LNCAP (cell line): ENCODE results near the gene NLGN3.
A peak's percentile ranks its signal among the peaks of the same experiment; 100 is the strongest.

ENCODE experiments used
- TF ChIP-seq, protein P1 (sequence below): fragments of 450-650 bp; IDR thresholded peaks from 2 replicates; pipeline ENCODE4 v1.5.1; 2017; ENCODE audit warnings: mild to moderate bottlenecking

The NLGN3 gene

DNA sequence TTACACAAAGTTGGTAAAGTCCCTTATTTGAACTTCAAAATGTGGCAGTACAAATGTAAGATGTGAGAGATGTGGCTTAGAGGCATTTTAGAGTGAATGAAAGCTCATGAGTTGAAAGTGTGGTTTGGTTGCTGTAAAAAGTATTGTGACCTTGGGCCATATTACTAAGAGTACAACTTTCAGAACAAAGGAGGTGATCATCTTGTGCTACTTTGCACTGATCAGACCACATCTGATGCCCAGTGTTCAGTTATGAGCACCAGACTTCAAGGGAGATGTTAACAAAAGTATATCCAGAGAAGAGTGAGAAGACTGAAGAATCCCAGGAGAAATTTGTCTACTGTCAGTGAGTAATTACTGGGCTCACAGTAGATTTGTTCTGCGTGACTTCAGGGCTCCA is 30.2 kb downstream of the NLGN3 start:
- TF ChIP-seq, protein P1, sequence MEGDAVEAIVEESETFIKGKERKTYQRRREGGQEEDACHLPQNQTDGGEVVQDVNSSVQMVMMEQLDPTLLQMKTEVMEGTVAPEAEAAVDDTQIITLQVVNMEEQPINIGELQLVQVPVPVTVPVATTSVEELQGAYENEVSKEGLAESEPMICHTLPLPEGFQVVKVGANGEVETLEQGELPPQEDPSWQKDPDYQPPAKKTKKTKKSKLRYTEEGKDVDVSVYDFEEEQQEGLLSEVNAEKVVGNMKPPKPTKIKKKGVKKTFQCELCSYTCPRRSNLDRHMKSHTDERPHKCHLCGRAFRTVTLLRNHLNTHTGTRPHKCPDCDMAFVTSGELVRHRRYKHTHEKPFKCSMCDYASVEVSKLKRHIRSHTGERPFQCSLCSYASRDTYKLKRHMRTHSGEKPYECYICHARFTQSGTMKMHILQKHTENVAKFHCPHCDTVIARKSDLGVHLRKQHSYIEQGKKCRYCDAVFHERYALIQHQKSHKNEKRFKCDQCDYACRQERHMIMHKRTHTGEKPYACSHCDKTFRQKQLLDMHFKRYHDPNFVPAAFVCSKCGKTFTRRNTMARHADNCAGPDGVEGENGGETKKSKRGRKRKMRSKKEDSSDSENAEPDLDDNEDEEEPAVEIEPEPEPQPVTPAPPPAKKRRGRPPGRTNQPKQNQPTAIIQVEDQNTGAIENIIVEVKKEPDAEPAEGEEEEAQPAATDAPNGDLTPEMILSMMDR: no peak

GRCh38 chrX:71175531-71175930 is 30.9 kb downstream of the NLGN3 start:
- TF ChIP-seq, protein P1: no peak

- TF ChIP-seq, protein P1: no peak
Measured at GRCh38 chrX:71177327-71177726, 32.7 kb downstream of the NLGN3 start.

- TF ChIP-seq, protein P1: peak; percentile 48
Measured at GRCh38 chrX:71178908-71179307, 34.3 kb downstream of the NLGN3 start.

- TF ChIP-seq, protein P1: no peak
Measured at GRCh38 chrX:71181558-71181909, 36.9 kb downstream of the NLGN3 start.

DNA sequence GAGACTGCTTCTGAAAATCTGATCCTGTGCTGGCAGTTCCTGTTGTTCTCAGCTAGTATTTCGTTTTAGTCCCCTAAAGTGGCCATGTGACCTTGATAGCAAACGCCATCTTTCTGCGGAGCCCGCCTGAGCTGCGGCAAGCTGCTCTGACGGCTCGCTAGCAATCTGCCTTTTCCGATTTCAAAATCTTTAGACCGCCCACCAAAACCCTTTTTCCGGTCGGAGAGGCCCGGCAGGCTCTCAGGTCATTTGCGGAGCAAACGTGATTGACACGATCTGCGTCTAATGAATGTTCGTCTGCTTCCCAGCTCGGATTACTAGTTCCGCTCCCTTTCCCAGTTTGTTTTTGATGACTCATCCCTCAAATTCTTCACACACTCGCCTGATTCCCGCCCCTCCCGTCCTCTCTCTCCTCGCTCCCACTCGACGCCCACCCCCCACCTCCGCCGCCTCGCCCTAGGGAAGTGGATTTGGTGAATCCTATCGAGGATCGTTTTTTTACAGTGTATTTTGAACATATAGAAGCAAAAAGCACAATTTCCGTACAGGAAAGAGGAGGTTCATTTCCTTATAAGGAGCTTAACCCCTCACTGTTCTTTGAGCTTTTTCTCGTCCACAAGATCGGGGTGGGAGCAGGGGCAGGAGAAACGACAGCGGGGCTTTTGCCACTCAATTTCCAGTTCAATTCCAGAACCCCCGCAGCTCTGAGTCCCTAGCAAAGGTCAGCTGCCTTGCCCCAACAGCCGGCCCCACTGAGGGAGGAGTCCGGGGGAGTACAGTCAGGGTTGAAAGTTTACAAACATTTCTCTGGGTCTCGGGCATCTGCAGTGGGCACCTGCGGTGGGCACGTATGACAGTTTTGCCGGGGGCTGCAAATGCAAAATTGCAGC is 37.5 kb downstream of the NLGN3 start:
- TF ChIP-seq, protein P1: no peak

GRCh38 chrX:71182871-71183270 is 38.2 kb downstream of the NLGN3 start:
- TF ChIP-seq, protein P1: no peak
